Measurements from ENCODE around the gene ZBTB46.

DNA sequence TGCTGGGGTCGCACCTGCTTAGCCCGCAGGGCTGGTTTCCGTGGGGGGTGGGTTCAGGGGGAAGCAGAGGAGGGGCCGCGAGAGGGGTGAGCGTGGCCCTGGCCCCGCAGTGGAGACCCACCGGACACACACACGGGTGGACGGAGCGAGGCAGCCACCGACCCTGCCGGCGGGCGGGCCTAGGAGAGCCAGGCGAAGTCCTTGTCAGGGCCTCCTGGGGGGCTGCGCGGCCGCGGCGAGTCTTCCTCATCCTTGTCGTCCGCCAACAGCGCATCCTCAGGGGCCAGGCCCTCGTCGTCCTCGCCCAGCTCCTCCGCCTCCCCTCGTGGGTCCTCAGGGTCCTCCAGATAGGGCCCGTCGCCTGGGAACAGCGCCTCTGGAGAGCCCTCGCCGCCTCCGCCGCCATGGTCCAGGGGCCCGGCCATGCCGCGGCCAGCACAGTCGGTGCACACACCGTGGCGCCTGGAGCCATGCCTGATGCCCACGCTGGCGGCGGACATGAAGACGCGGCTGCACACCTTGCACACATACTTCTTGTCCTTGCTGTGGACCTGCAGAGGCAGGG lies 84.2 kb downstream of the ZBTB46 start:
- no peak for TF ChIP-seq CTCF (conservative IDR thresholded peaks at IDR 0.05)
- TF ChIP-seq EZH2 (IDR thresholded peaks at IDR 0.05; ENCODE audit: low read depth), result no peak
